Immature natural killer cell (primary cell): ENCODE measurements around the gene VTI1A. TPM values are rescaled to one million over a fixed set of nuclear protein-coding genes. Genes with fewer than 3 reads are reported as not detected.

ENCODE experiments used
- DNase-seq, 3 donors: peaks; one replicate each; pipeline ENCODE4 v3.0.0; 2022; ENCODE audit warnings: mixed read lengths in 1 of 3
- H3K27ac Mint-ChIP-seq, 6 donors: one replicate each; pipeline ENCODE4 v1.8.0; 2020; ENCODE audit warnings: mixed read lengths in 6 of 6, mild to moderate bottlenecking in 5 of 6, inconsistent platforms in 4 of 6, moderate library complexity in 3 of 6
- H3K27me3 Mint-ChIP-seq, 3 donors: one replicate each; pipeline ENCODE4 v1.8.0; 2020 to 2021; ENCODE audit warnings: low read depth in 3 of 3, mild to moderate bottlenecking in 3 of 3, mixed read lengths in 3 of 3, moderate library complexity in 3 of 3, inconsistent platforms in 1 of 3
- H3K36me3 Mint-ChIP-seq, 3 donors: one replicate each; pipeline ENCODE4 v1.8.0; 2020; ENCODE audit warnings: mixed read lengths in 3 of 3, inconsistent platforms in 2 of 3, mild to moderate bottlenecking in 2 of 3
- H3K4me1 Mint-ChIP-seq, 2 donors: one replicate each; pipeline ENCODE4 v1.8.0; 2020; ENCODE audit warnings: inconsistent platforms in 2 of 2, mild to moderate bottlenecking in 2 of 2, mixed read lengths in 2 of 2, moderate library complexity in 1 of 2
- H3K4me3 Mint-ChIP-seq, 5 donors: one replicate each; pipeline ENCODE4 v1.8.0; 2020; ENCODE audit warnings: mild to moderate bottlenecking in 5 of 5, mixed read lengths in 5 of 5, inconsistent platforms in 3 of 5, moderate library complexity in 3 of 5
- H3K9me3 Mint-ChIP-seq, 6 donors: one replicate each; pipeline ENCODE4 v1.8.0; 2020; ENCODE audit warnings: mild to moderate bottlenecking in 6 of 6, mixed read lengths in 6 of 6, inconsistent platforms in 4 of 6, moderate library complexity in 3 of 6
- polyA plus RNA-seq, 3 donors: library from polyadenylated mRNA; unstranded; fragments of 300-500 nt; fragmentation: Illumina TruSeq; gene quantifications; one replicate each; pipeline ENCODE4 v1.2.3, GENCODE V29; 2021

Gene VTI1A
- polyA plus RNA-seq, 3 donors from 2014 or later, result 15.0 to 40.2 (median 31.2) TPM

GRCh38 chr10:112838784-112839481, 391.9 kb downstream of the VTI1A start:
- peaks cover 0 to 2% (median 1%) of the 10 kb centered on the region in 3 donors for H3K27me3 Mint-ChIP-seq
- no peak overlapping the region for H3K27ac Mint-ChIP-seq
- H3K4me1 Mint-ChIP-seq, result peaks cover 7 to 11% of the 10 kb centered on the region in 2 donors
- no peaks in the 10 kb centered on the region for H3K9me3 Mint-ChIP-seq
- H3K4me3 Mint-ChIP-seq, result no peak overlapping the region
- no peak for DNase-seq
- H3K36me3 Mint-ChIP-seq, result peaks cover 0 to 4% (median 0%) of the 10 kb centered on the region in 3 donors

GRCh38 chr10:112839928-112840654, 393.1 kb downstream of the VTI1A start:
- Mint-ChIP-seq H3K36me3 (peaks cover 0 to 4% (median 4%) of the 10 kb centered on the region in 3 donors), H3K4me3 (no peak overlapping the region), H3K27me3 (peaks cover 0 to 2% (median 1%) of the 10 kb centered on the region in 3 donors), H3K9me3 (no peaks in the 10 kb centered on the region), H3K4me1 (peaks cover 0 to 3% of the 10 kb centered on the region in 2 donors), H3K27ac (no peak overlapping the region)
- no peak for DNase-seq

- Mint-ChIP-seq H3K27me3 (peaks cover 0 to 2% (median 1%) of the 10 kb centered on the region in 3 donors), H3K27ac (no peak overlapping the region), H3K9me3 (peaks cover 0 to 2% (median 0%) of the 10 kb centered on the region in 6 donors), H3K4me3 (no peak overlapping the region), H3K4me1 (no peaks in the 10 kb centered on the region), H3K36me3 (peaks cover 0 to 4% (median 2%) of the 10 kb centered on the region in 3 donors)
- no peak for DNase-seq
Measured at GRCh38 chr10:112841549-112841948, 394.5 kb downstream of the VTI1A start.

GRCh38 chr10:112842832-112843360, 395.9 kb downstream of the VTI1A start:
- DNase-seq, result no peak
- peaks cover 8 to 12% (median 9%) of the 10 kb centered on the region in 3 donors for H3K36me3 Mint-ChIP-seq
- H3K27ac Mint-ChIP-seq, result no peak overlapping the region
- peaks cover 0 to 11% (median 5%) of the 10 kb centered on the region in 6 donors for H3K9me3 Mint-ChIP-seq
- no peaks in the 10 kb centered on the region for H3K4me1 Mint-ChIP-seq
- H3K27me3 Mint-ChIP-seq, result peaks cover 0 to 2% (median 1%) of the 10 kb centered on the region in 3 donors
- H3K4me3 Mint-ChIP-seq, result no peak overlapping the region

GRCh38 chr10:112843623-112844022, 396.6 kb downstream of the VTI1A start:
- H3K27me3 Mint-ChIP-seq, result peaks cover 0 to 2% (median 1%) of the 10 kb centered on the region in 3 donors
- H3K27ac Mint-ChIP-seq, result no peak overlapping the region
- DNase-seq, result no peak
- peaks cover 8 to 15% (median 9%) of the 10 kb centered on the region in 3 donors for H3K36me3 Mint-ChIP-seq
- H3K4me1 Mint-ChIP-seq, result no peaks in the 10 kb centered on the region
- H3K4me3 Mint-ChIP-seq, result no peak overlapping the region
- H3K9me3 Mint-ChIP-seq, result peaks cover 0 to 16% (median 5%) of the 10 kb centered on the region in 6 donors

GRCh38 chr10:112844681-112845544, 397.9 kb downstream of the VTI1A start:
- H3K27me3 Mint-ChIP-seq, result peaks cover 0 to 2% (median 1%) of the 10 kb centered on the region in 3 donors
- H3K27ac Mint-ChIP-seq, result no peak overlapping the region
- H3K4me3 Mint-ChIP-seq, result no peak overlapping the region
- no peaks in the 10 kb centered on the region for H3K4me1 Mint-ChIP-seq
- no peak for DNase-seq
- H3K9me3 Mint-ChIP-seq, result peaks cover 0 to 16% (median 5%) of the 10 kb centered on the region in 6 donors
- H3K36me3 Mint-ChIP-seq, result peaks cover 8 to 15% (median 12%) of the 10 kb centered on the region in 3 donors

- Mint-ChIP-seq H3K27ac (no peak overlapping the region), H3K27me3 (peaks cover 0 to 2% (median 1%) of the 10 kb centered on the region in 3 donors), H3K4me3 (no peak overlapping the region), H3K4me1 (no peaks in the 10 kb centered on the region), H3K9me3 (peaks cover 0 to 18% (median 5%) of the 10 kb centered on the region in 6 donors), H3K36me3 (peaks cover 8 to 15% (median 12%) of the 10 kb centered on the region in 3 donors)
- DNase-seq, result no peak
Measured at GRCh38 chr10:112847778-112848177, 400.8 kb downstream of the VTI1A start.

- H3K9me3 Mint-ChIP-seq, result peaks cover 0 to 18% (median 5%) of the 10 kb centered on the region in 6 donors
- H3K36me3 Mint-ChIP-seq, result peaks cover 8 to 15% (median 12%) of the 10 kb centered on the region in 3 donors
- DNase-seq, result no peak
- H3K4me3 Mint-ChIP-seq, result no peak overlapping the region
- no peak overlapping the region for H3K27ac Mint-ChIP-seq
- H3K4me1 Mint-ChIP-seq, result no peaks in the 10 kb centered on the region
- H3K27me3 Mint-ChIP-seq, result peaks cover 0 to 2% (median 0%) of the 10 kb centered on the region in 3 donors
Measured at GRCh38 chr10:112848228-112848627, 401.2 kb downstream of the VTI1A start.

GRCh38 chr10:112848868-112849430, 401.9 kb downstream of the VTI1A start:
- no peak for DNase-seq
- Mint-ChIP-seq H3K27me3 (peaks cover 0 to 2% (median 0%) of the 10 kb centered on the region in 3 donors), H3K36me3 (peaks cover 8 to 15% (median 12%) of the 10 kb centered on the region in 3 donors), H3K9me3 (peaks cover 0 to 18% (median 5%) of the 10 kb centered on the region in 6 donors), H3K27ac (no peak overlapping the region), H3K4me3 (no peak overlapping the region), H3K4me1 (no peaks in the 10 kb centered on the region)

- no peaks in the 10 kb centered on the region for H3K4me1 Mint-ChIP-seq
- peaks cover 0 to 2% (median 0%) of the 10 kb centered on the region in 3 donors for H3K27me3 Mint-ChIP-seq
- H3K4me3 Mint-ChIP-seq, result no peak overlapping the region
- peaks cover 0 to 18% (median 5%) of the 10 kb centered on the region in 6 donors for H3K9me3 Mint-ChIP-seq
- H3K27ac Mint-ChIP-seq, result no peak overlapping the region
- peaks cover 8 to 15% (median 12%) of the 10 kb centered on the region in 3 donors for H3K36me3 Mint-ChIP-seq
- no peak for DNase-seq
Measured at GRCh38 chr10:112849546-112849945, 402.5 kb downstream of the VTI1A start.

GRCh38 chr10:112851181-112851580, 404.2 kb downstream of the VTI1A start:
- Mint-ChIP-seq H3K9me3 (peaks cover 0 to 16% (median 5%) of the 10 kb centered on the region in 6 donors), H3K36me3 (peaks cover 8 to 12% (median 12%) of the 10 kb centered on the region in 3 donors), H3K4me1 (no peaks in the 10 kb centered on the region), H3K27ac (no peak overlapping the region), H3K4me3 (no peak overlapping the region), H3K27me3 (peaks cover 0 to 2% (median 0%) of the 10 kb centered on the region in 3 donors)
- no peak for DNase-seq

GRCh38 chr10:112851588-112852211, 404.7 kb downstream of the VTI1A start:
- H3K4me3 Mint-ChIP-seq, result no peak overlapping the region
- peaks cover 8 to 12% (median 12%) of the 10 kb centered on the region in 3 donors for H3K36me3 Mint-ChIP-seq
- peaks cover 0 to 2% (median 0%) of the 10 kb centered on the region in 3 donors for H3K27me3 Mint-ChIP-seq
- DNase-seq, result no peak
- no peaks in the 10 kb centered on the region for H3K4me1 Mint-ChIP-seq
- no peak overlapping the region for H3K27ac Mint-ChIP-seq
- peaks cover 0 to 16% (median 5%) of the 10 kb centered on the region in 6 donors for H3K9me3 Mint-ChIP-seq
